Measurements from ENCODE around the gene RBMS1.

RBMS1 gene

GRCh38 chr2:160245614-160246155 lies 247.9 kb downstream of the RBMS1 start:
- no peak overlapping the region for H3K4me3 ChIP-seq (ENCODE audit: low read depth, low read length)
- TF ChIP-seq CTCF (IDR thresholded peaks at IDR 0.05; ENCODE audit: control insufficient read depth, extremely low read depth, insufficient read depth), result no peak
- no peak for DNase-seq (ENCODE audit: low read depth)

- no peak overlapping the region for H3K4me3 ChIP-seq (ENCODE audit: low read depth, low read length)
- DNase-seq (ENCODE audit: low read depth), result no peak
- TF ChIP-seq CTCF (IDR thresholded peaks at IDR 0.05; ENCODE audit: control insufficient read depth, extremely low read depth, insufficient read depth), result no peak
These were observed 250.6 kb downstream of the RBMS1 start for GRCh38 chr2:160242893-160243564.

GRCh38 chr2:160241251-160242137 lies 252.1 kb downstream of the RBMS1 start:
- TF ChIP-seq CTCF (IDR thresholded peaks at IDR 0.05; ENCODE audit: control insufficient read depth, extremely low read depth, insufficient read depth), result no peak
- no peak for DNase-seq (ENCODE audit: low read depth)
- no peak overlapping the region for H3K4me3 ChIP-seq (ENCODE audit: low read depth, low read length)

- DNase-seq (ENCODE audit: low read depth), result no peak
- TF ChIP-seq CTCF (IDR thresholded peaks at IDR 0.05; ENCODE audit: control insufficient read depth, extremely low read depth, insufficient read depth), result no peak
These were observed 254.2 kb downstream of the RBMS1 start for GRCh38 chr2:160239436-160239835.

DNA sequence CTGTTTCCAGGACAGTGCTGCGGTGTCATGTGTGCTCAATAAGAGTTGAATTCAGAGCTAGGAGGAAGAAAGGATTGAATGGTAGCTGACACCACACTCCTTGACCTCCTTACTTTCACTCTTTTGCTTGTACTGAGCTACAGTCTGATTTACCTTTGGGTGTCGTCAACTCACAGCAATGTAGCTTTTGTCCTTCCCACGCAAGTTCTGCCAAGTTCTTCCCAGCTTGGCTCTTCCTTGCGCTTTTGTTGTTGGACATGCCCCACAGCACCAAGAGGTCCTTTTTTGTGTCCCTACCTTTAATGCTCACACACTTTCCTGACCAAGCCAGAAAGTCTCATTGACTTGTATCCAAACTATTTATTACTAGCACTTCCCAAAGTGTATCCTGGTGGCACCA lies 255.2 kb downstream of the RBMS1 start:
- H3K4me3 ChIP-seq (ENCODE audit: low read depth, low read length), result no peak overlapping the region
- no peak for TF ChIP-seq CTCF (IDR thresholded peaks at IDR 0.05; ENCODE audit: control insufficient read depth, extremely low read depth, insufficient read depth)
- no peak for DNase-seq (ENCODE audit: low read depth)

More at GRCh38 chr2:160239436-160239835, 254.2 kb downstream of the RBMS1 start:
- no peak overlapping the region for H3K4me3 ChIP-seq (ENCODE audit: low read depth, low read length)

DNA sequence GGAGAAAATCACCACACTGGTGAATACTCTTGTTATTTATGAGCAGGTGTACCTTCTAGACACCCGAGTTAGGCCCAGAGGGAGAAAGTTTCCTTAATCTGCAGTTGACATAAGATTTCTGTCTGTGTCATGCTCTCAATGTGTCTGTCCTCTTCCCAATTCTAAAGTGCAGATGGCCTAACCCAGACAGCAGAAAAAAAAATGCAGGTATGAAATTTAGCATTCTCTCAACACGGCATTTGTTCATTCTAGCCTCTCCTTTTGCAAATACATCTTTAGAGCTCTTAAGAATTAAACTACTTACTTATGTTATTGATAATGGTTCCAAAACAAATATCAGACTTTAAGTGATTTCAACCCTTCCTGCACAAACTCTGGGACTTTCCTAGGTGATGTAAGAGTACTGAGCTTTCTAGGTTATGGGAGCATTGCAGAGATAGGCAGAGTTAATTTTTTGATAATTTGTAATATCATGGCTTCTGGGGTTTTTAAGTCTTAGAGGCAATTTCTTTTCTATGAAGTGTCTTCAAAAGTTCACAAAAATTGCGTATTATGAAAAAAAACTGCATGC lies 260.6 kb downstream of the RBMS1 start:
- H3K4me3 ChIP-seq (ENCODE audit: low read depth, low read length), result no peak overlapping the region
- DNase-seq (ENCODE audit: low read depth), result no peak
- TF ChIP-seq CTCF (IDR thresholded peaks at IDR 0.05; ENCODE audit: control insufficient read depth, extremely low read depth, insufficient read depth), result no peak

Data from LNCaP clone FGC (cell line).